ENCODE data around the gene TMEM204.

Gene TMEM204

GRCh38 chr16:1494711-1495110 lies 38.8 kb upstream of the TMEM204 start:
- peak overlapping the region; percentile 68 for H3K4me2 ChIP-seq (ENCODE audit: low read length)
- H4K20me1 ChIP-seq (ENCODE audit: control insufficient read depth, insufficient read depth, low read depth, low read length): no peaks in the 10 kb centered on the region
- no peaks in the 10 kb centered on the region for H3F3A ChIP-seq (ENCODE audit: control insufficient read depth, insufficient read depth)
- H3K36me3 ChIP-seq (ENCODE audit: control insufficient read depth, low read length): peaks cover 48% of the 10 kb centered on the region
- no peaks in the 10 kb centered on the region for H3K9me3 ChIP-seq (ENCODE audit: control insufficient read depth, insufficient read depth, low read length)
- peak overlapping the region; percentile 86 for H3K4me3 ChIP-seq (ENCODE audit: low read length)
- peaks cover 21% of the 10 kb centered on the region for H3K4me1 ChIP-seq (ENCODE audit: control insufficient read depth, low read length)
- H3K27ac ChIP-seq (ENCODE audit: low read depth, low read length): no peak overlapping the region
- peaks cover 49% of the 10 kb centered on the region for H3K79me2 ChIP-seq (ENCODE audit: control insufficient read depth, low read length)
- TF ChIP-seq EZH2phosphoT487 (IDR thresholded peaks at IDR 0.05; ENCODE audit: borderline replicate concordance, low read length): no peak
- TF ChIP-seq, protein P1, sequence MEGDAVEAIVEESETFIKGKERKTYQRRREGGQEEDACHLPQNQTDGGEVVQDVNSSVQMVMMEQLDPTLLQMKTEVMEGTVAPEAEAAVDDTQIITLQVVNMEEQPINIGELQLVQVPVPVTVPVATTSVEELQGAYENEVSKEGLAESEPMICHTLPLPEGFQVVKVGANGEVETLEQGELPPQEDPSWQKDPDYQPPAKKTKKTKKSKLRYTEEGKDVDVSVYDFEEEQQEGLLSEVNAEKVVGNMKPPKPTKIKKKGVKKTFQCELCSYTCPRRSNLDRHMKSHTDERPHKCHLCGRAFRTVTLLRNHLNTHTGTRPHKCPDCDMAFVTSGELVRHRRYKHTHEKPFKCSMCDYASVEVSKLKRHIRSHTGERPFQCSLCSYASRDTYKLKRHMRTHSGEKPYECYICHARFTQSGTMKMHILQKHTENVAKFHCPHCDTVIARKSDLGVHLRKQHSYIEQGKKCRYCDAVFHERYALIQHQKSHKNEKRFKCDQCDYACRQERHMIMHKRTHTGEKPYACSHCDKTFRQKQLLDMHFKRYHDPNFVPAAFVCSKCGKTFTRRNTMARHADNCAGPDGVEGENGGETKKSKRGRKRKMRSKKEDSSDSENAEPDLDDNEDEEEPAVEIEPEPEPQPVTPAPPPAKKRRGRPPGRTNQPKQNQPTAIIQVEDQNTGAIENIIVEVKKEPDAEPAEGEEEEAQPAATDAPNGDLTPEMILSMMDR (IDR thresholded peaks at IDR 0.05; ENCODE audit: low read depth, low read length, poor library complexity, severe bottlenecking): no peak
- no peaks in the 10 kb centered on the region for H3K9me2 ChIP-seq (replicated peaks; ENCODE audit: control insufficient read depth, low read length)
- H3K27me3 ChIP-seq (ENCODE audit: control insufficient read depth, low read length): no peaks in the 10 kb centered on the region

GRCh38 chr16:1495211-1495888 lies 38.1 kb upstream of the TMEM204 start:
- Histone ChIP-seq H3K4me1 (ENCODE audit: control insufficient read depth, low read length) (peaks cover 21% of the 10 kb centered on the region), H3K4me3 (ENCODE audit: low read length) (no peak overlapping the region), H4K20me1 (ENCODE audit: control insufficient read depth, insufficient read depth, low read depth, low read length) (no peaks in the 10 kb centered on the region), H3K27ac (ENCODE audit: low read depth, low read length) (no peak overlapping the region), H3K9me3 (ENCODE audit: control insufficient read depth, insufficient read depth, low read length) (no peaks in the 10 kb centered on the region), H3F3A (ENCODE audit: control insufficient read depth, insufficient read depth) (no peaks in the 10 kb centered on the region), H3K9me2 (replicated peaks; ENCODE audit: control insufficient read depth, low read length) (no peaks in the 10 kb centered on the region), H3K27me3 (ENCODE audit: control insufficient read depth, low read length) (no peaks in the 10 kb centered on the region), H3K4me2 (ENCODE audit: low read length) (peak overlapping the region; percentile 68; the same call in 1 of the 2 replicates), H3K79me2 (ENCODE audit: control insufficient read depth, low read length) (peaks cover 49% of the 10 kb centered on the region), H3K36me3 (ENCODE audit: control insufficient read depth, low read length) (peaks cover 54% of the 10 kb centered on the region)
- TF ChIP-seq, protein P1 (IDR thresholded peaks at IDR 0.05; ENCODE audit: low read depth, low read length, poor library complexity, severe bottlenecking): no peak
- TF ChIP-seq EZH2phosphoT487 (IDR thresholded peaks at IDR 0.05; ENCODE audit: borderline replicate concordance, low read length): no peak

DNA sequence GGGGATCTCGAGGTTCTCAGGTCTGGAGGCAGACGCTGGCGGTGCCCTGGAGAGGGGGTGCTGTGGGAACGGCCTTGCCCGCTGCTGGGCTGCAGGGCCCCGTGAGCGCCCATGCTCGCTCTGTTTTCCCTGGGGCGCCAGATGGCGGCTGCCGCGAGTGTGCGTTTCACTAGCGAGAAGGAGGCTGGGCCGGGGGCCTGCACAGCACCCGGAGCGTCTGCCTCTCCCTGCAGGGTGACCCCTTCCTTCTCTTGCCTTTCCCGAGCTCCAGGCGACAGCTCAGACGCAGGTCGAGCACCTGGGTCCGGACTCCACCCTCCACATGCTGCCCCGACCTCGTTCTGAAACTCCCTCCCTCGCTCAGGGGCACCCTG lies 37.6 kb upstream of the TMEM204 start:
- H4K20me1 ChIP-seq (ENCODE audit: control insufficient read depth, insufficient read depth, low read depth, low read length): no peaks in the 10 kb centered on the region
- no peaks in the 10 kb centered on the region for H3K9me3 ChIP-seq (ENCODE audit: control insufficient read depth, insufficient read depth, low read length)
- peaks cover 59% of the 10 kb centered on the region for H3K36me3 ChIP-seq (ENCODE audit: control insufficient read depth, low read length)
- H3K27ac ChIP-seq (ENCODE audit: low read depth, low read length): no peak overlapping the region
- TF ChIP-seq EZH2phosphoT487 (IDR thresholded peaks at IDR 0.05; ENCODE audit: borderline replicate concordance, low read length): no peak
- TF ChIP-seq, protein P1 (IDR thresholded peaks at IDR 0.05; ENCODE audit: low read depth, low read length, poor library complexity, severe bottlenecking): no peak
- no peaks in the 10 kb centered on the region for H3K9me2 ChIP-seq (replicated peaks; ENCODE audit: control insufficient read depth, low read length)
- H3K4me3 ChIP-seq (ENCODE audit: low read length): no peak overlapping the region
- no peaks in the 10 kb centered on the region for H3K27me3 ChIP-seq (ENCODE audit: control insufficient read depth, low read length)
- H3K4me2 ChIP-seq (ENCODE audit: low read length): no peak overlapping the region
- H3K4me1 ChIP-seq (ENCODE audit: control insufficient read depth, low read length): peaks cover 21% of the 10 kb centered on the region
- peaks cover 49% of the 10 kb centered on the region for H3K79me2 ChIP-seq (ENCODE audit: control insufficient read depth, low read length)
- no peaks in the 10 kb centered on the region for H3F3A ChIP-seq (ENCODE audit: control insufficient read depth, insufficient read depth)
